Stimulated activated CD4-positive, alpha-beta T cell treated with anti-CD3 and anti-CD28 coated beads, Interleukin-2, amount 100 ng/mL, for 4 hours (primary cell): Measurements from ENCODE around the gene MTMR1.

Experiments used
- DNase-seq: peaks from one replicate; pipeline ENCODE4 v3.0.0-alpha.2; 2020; ENCODE audit warnings: low read depth

The MTMR1 gene

DNA sequence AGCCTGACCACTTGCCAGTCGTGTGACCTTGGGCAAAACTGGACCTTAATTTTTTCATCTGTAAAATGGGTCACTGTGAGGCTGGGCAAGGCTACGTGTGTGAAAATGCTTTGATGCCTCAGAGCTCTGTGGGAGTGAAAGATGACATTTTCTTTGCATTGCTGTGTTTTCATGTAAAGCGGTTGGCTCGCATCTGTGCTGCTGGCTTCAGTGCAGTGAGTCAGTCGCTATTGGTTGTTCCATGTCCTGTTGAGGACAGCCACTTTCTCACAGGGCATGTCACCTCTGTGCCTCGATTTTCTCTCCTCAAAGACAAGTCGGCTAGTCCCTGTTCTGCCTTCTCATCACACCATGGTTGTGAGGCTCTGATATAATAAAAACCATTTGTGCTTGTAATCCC, 4.4 kb downstream of the MTMR1 start:
- DNase-seq = no peak

DNA sequence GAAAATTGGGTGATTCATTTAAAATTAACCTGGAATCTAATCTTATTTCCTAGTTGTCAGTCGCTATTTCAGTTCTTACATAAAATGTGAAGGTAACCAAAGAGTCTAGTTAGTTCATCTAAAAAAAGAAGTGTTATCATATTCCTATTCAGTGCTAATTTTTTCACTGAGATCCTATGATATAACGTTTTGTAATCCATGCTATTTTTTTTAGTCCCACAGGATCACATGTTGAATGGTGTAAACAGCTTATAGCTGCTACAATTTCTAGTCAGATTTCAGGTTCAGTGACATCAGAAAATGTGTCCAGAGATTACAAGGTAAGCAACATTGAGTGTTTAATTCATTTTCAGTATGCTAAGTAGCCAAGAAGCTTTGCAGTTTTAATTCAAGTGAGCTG, 5.8 kb downstream of the MTMR1 start:
- DNase-seq = no peak

DNA sequence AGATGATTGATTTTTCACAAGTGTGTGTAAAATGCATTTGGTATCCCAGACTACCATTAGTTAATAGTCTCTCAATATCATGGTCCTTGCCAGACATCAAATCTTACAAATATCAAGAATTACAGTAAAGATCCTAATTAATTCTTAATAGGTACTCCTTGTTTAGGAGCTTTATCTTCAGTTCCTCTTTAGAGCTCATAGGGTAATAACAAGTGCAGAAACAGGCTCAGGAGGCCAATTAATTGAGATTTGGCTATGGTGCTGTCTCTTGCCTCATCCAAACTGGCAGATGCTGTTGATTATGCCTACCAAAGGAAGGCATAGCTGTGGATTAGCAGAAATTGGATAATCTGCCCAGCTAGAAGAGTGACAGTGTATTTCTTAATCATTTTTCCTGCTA, 6.9 kb downstream of the MTMR1 start:
- DNase-seq = no peak

DNA sequence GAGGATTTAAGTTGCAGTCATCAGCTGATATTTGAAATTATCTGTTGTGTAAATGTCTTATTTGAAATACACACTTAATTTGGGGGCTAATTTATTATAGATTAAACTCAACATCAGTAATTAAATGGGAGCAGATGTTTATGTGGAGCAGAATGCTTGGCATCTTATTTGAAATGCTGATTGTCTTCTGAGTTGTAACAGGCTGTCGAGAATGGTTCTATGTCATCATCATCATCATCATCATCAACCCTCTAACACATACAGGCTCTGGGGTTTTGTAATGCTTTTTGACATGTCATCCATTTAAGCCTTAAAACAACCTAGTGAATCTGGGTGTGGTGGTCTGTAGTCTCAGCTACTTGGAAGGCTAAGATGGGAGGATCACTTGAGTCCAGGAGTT, 8.2 kb downstream of the MTMR1 start:
- DNase-seq = no peak

DNA sequence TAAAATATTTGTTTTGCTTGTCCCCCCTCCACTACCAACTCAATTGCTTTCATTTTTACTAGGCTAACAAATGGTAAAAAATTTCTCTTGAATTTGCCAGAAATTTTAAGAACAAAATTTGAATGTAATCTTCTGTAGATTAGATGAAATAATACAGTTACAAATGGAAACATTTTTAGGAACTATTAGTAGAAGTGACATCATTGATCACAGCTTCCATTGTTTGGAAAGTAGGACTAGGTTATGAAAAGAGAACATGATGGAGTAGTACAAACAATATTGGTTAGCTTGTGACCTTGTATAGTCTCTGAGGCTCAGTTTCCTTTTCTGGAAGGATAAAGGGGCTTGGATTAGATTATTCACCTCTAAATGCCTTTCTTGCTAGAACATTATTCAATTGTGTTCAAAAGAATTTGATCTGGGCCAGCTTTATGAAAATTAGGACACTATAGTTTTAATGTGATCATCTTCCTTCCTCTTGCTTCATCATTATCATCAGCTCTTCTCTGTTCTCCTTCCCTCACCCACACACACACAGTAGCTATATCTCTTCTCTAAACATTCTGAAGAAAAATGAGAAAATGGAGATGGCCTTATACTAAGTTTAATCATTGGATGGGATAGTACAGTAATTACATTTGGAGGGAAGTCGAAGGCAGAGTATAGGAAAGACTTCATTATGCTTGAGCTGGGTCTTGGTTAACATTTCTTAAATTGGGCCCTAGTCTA, 9.9 kb downstream of the MTMR1 start:
- DNase-seq = no peak

DNA sequence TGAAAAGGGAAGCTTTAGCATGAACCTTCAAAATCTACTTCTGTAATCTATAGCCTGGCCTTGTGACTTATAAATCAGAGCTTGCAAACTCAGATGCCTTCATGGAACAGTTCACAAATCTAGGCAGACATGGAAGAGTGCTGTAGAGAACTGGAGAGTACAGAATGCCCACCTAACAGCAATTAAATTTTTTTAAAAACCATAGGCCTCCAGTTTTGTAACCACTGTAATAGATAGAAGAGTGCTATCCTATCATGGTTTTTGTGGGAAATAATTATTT, 10.4 kb downstream of the MTMR1 start:
- no peak for DNase-seq

DNA sequence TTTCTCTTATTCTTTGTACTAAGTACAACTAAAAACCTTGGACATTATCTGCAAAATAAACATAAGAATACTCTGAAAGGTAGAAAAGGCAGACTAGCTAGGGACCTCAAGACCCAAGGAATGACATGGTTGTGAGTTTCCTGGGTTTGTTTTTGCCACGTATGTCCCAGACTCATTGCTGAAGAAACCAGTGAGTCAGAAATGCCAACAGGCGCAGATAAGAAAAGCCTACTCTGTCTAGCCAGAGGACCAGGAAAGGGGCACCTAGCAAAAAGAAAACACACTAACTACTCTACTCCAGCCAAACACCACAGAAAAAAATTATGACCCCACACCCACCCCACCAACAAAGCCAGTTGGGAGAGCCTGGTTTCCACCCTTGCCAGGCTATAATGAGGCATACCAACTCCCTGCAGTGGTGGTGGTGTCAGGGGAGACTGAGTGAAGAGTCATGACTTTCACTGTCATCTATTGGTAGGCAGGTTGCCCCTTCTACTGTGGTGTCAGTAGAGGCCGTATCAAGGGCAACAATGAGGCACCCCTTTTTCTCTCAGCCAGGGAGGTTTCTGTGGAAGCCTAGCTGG, 10.9 kb downstream of the MTMR1 start:
- DNase-seq = no peak

DNA sequence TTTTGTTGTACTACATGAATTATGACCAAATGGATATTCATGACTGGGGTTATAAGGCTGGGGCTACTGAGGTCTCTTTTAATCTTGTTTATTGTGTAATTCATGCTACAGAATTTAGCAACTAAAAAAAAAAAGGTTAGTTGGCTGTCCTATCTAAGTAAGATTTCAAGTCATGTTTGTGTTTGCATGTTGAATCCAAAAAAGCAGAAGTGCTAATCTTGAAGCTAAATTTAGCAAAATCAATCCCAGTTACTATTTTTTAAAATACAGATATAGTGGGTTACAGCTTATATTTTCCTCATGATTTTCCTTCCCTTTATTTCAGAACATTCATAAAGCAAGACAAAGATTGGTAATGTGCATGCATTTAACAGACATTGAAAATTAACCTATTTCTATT, 19.4 kb downstream of the MTMR1 start:
- no peak for DNase-seq

DNA sequence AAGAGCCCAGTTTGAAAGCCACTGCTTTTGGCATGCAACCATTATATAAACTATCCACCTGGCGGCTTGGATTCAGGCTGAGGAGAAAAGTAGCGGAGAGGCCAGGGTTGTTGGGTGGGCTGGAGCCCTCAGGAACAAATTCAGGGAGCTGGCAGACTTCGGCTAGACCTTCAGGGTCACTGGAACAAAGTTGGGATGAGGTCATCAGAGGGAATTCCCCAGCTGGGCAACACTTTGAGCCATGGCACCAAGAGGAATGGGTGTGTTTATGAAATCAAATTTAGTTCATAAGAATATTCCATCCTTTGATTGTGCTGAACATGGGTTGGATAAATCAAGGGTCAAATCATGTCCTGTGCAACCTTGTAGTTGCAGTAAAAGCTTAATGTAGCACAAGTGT, 22.0 kb downstream of the MTMR1 start:
- no peak for DNase-seq

DNA sequence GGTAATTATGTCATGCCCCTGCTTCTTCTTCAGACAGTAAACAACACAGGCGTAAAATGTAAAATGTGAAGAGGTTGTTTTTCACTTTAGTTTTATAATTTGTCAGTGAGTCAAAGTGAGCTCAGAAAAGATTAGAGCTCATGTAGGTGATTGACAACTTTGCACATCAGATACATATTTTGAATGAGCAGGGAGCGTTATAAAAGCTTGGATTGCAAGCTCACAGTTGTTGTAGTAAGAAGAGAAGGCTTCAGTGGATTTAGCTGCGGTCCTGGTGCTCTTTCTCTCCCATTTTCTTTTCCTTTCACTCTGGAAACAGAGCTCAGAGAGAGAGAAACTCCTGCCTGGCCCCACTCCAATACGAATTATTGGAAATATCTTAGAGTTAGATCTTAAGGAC, 26.4 kb downstream of the MTMR1 start:
- no peak for DNase-seq

DNA sequence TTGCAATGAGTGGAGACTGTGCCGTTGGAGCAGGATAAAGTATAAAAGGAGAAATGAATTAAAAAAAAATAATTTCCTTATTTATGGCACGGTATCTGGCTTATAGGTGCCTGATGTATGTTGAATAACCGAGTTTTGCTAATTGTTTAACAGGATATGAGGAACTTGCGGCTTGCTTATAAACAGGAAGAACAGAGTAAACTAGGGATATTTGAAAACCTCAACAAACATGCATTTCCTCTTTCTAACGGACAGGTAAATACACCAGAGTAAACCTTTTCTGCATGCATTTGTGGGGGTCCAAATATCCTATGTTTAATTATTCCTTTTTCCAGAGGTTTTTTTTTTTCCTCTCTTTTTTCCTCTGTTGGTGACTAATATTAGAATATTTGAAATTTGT, 36.8 kb downstream of the MTMR1 start:
- DNase-seq = no peak

DNA sequence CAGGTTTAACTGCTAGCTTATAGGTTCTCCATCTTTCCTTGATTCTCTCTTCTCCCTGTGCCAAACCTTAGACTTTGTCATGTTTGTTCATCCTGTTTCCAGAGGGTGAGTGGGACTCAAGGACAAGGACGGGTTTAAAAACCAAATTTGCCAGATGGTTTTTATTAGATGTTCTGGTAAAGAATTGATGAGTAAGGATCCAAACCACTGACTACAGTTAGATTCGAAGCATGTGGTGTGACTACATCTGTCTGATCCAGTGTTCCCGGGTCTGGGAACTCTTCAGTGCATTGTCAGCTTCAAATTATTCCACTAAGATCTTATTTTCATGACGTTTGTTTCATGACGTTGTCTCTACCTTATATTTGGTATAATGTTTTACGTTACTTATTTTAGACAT, 37.5 kb downstream of the MTMR1 start:
- no peak for DNase-seq

DNA sequence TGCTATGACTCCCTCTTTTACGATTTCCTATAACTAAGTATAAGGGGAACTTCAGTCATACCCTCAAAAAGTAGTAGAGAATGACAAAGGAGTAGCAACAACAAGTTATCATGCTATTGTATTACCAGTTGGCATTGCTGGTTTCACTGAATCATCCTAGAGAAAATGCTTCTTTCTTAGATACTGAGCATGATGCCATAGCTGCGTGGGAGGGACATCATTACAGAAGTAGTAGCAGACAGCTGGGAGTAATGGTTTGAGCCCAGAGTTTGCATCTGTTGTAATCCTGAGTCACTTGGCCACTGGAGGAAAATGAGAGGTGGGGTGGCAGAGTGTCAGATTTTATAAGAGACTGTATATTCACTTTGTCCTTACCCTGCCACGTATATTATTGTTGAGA, 38.6 kb downstream of the MTMR1 start:
- DNase-seq = peak; percentile 26

DNA sequence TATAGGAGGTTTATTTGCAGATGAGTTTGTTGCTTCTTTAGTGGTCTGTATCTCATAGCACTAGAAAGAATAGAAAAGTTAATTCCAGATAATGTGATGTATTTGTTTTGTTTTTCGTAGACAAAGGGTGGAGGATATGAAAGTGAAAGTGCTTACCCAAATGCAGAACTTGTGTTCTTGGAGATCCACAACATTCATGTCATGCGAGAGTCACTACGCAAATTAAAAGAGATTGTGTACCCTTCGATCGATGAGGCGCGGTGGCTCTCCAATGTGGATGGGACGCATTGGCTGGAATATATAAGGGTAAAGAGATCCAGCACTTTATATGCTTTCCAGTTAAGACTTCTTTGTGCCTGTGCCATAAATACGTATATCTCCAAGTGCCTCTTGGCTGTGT, 43.3 kb downstream of the MTMR1 start:
- DNase-seq = no peak

DNA sequence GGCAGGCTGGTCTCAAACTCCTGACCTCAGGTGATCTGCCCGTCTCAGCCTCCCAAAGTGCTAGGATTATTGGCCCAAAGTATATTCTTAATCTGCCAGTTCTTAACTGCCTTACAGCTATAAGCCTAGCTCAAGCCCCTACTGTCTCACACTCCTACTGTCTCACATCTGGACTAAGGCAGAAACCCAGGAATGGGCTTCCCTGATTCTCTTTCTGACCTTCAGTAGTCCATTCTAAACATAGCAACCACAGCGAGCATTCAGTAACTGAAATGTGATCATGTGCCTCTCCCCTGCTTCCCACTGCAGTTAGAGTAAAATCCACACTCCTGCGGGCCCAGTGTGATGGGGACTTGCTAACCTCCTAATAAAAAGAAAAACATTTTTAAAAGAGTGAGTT, 58.9 kb downstream of the MTMR1 start:
- DNase-seq = no peak

DNA sequence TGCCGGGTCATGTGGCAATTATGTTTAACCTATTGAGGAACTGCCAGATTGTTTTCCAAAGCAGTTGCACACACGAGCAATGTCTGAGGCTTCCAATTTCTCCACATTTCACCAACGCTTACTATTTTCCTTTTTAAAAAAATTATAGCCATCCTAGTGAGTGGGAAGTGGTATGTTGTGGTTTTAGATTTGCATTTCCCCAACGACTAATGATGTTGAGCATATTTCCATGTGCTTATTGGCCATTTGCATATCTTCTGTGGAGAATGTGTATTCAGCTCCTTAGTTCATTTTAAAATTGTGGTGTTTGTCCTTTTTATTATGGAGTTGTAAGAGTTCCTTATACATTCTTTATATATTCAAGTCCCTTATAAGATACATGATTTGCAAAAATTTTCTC, 60.2 kb downstream of the MTMR1 start:
- no peak for DNase-seq

DNA sequence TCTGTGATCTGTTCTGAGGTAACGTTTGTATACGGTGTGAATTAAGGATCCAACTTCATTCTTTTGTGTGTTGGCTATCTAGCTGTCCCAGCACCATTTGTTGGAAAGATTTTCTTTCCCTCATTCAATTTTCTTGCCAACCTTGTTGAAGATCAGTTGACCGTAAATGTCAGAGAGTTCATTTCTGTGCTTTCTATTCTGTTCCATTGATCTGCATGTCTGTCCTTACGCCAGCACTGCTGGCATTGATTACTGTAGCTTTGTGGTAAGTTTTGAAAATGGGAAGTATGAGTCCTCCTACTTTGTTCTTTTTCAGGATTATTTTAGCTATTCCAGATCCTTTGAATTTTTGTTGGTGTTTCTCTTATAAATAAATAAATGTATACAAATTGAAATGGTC, 60.8 kb downstream of the MTMR1 start:
- DNase-seq = no peak

DNA sequence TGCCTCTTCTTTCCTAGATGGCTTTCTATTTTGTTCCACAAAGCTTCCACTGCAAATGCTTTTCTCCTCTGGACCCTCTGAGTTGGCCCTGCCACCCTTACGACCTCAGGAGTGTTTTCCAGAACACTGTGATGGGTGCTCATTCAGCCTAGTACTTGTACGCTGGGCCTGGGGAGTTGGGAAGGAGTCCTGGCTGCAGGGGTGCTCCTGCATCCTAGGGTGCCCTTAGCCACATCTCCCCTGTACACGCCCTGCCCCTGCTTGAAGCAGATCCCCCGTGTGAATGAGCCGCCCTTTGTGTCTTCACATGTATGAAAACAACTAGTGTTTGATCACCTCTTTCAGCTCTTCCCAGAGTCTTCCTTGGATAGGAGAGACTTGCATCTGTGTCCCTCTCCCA, 64.2 kb downstream of the MTMR1 start:
- DNase-seq = no peak

DNA sequence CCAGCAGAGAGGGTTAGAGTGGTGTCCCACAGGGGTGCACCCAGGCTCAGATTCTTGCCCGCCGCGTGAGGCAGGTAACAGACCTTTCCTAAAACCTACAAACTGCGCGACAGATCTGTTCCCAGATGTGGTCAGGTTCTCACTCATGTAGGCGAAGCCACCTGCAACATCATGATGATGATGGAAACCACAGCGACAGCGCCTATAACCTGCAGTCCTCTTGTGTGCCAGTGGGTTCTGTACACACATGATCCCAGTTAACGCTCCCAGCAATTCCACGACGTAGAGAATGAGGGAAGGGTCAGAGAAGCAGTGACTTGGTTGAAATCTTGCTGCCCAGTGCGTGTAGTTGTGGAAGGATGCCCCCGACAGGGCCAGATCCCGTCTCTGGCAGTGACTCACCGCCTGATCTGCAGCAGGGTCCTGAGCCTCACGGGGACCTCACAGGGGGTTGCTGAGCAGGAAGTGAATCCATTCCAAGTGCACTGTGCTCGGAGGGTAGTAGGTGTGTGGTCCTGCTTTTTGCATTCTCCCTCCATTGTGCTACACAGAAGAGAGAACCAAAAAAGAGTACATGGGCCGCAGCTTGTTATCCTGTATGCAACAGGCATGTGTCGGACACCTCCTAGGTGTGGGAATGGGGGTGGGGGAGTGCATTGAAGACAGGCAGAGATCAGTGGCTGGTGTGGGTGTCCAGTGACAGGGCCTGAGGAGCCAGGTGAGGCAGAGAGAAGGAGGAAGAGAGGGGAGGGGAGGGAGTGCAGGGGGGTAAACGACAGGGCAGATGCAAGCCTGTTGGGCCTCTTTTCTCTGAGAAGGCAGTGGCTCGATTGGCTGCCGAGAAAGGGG, 66.6 kb downstream of the MTMR1 start:
- no peak for DNase-seq

DNA sequence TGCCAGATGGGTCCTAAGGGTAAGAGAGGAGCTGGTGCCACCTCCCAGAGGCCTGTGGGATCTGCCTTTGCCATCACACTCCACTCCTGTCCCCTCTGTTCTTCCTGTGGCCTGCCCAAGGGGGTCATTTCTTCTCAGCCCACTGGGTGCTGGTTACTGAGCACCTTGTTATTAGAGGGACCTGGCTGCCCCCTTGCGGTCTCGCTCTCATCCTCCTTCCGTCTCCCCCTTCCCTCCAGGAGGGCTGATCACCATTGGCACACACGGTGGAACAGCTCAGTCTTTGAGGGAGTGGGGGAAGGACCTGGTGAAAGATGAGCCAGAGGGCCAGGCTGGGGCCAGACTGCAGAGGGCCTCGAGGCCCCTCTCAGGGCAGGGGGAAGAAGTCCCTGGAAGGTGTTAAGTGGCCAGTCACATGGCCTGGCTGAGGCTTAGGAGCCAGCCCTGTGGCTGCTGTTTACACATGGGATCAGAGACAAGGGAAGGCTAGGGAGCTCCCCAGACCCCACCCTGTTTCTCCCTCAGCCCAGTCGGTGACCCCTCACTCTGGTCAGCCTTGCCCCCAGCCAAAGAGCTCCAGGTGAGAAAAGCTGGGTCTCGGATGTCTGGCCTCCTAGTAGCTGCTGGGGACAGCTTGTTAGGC, 68.1 kb downstream of the MTMR1 start:
- DNase-seq = no peak

DNA sequence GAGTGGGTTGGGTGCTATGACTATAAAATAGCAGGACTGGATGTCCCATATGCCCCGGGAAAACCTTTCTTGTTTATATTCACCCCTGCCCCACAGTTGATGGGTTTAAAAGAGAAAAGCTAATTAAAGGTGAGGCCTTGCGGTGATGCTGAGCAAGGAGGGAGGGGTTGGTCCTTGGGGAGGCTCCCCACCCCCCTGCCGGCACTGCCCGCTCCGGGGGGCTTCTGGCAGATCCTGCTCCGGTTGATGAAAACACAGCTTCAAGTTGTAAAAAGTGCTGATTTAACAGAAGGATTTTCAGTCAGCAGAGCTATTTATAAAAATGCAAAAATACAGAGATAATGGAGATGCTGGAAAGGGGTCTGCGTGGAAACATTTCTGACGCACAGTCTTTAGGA, 68.6 kb downstream of the MTMR1 start:
- DNase-seq = no peak

DNA sequence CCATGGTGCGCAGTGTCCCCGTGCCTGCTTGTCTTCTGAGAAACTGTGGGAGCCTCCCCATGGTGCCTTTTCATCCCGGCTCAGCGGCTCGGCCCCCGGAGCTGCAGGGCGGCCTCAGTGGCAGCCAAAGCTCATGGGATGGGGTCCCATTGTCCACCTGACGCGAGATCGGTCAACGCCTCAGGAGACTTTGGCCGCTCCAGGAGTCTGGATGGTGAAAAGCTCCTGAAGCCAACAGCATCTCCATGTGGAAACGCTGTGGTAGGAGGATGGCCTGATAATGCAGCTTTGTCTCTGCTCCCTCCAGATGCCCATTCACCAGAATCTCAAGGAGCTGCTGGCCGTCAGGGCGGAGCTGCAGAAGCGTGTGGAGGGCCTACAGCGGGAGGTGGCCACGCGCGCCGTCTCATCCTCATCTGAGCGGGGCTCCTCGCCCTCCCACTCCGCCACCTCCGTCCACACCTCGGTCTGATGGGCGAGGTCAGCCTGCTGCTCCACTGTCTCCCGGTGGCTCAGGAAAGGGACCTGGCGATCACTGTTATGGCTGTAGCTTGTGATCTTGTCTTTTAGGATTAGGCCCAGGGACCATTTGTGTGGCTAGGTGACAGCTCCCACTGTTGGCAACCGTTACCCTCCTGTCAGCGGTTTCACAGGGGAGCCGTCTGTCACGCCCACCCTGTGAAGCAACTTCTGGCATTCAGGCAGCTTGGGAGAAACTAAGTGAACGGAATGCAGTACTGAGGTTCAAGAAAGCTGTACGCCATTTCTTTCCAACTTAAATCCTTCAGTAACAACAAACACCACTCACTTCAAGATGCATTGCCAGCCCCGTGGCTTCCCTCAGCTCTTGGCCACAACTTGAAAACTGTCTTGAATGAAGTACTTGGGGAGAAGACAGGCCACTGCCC, 69.3 kb downstream of the MTMR1 start:
- DNase-seq = no peak
